Natural killer cell treated with Interleukin-12 subunit alpha and Interleukin-12 subunit beta and Interleukin-15 and Interleukin-18, amount 100 ng/mL, for 72 hours (primary cell): Measurements from ENCODE around the gene GPD1L. TPM values are rescaled to one million over a fixed set of nuclear protein-coding genes. Genes with fewer than 3 reads are reported as not detected.
"Not testable (repeated sequence)": the region's sequence is repeated elsewhere in the genome, so short reads cannot be mapped to it uniquely, and the experiment has no call there.

Source experiments
- ATAC-seq, 2 donors: fragments of 150-1000 bp; cut with Tn5 transposase in 1 of 2; sonication (Bioruptor Pico), chemical (Tn5 transposase) in 1 of 2; 2 replicates each; pipeline ENCODE4 v1.10.0; 2021
- DNase-seq: peaks from one replicate; pipeline ENCODE4 v3.0.0; 2022; ENCODE audit warnings: low spot score
- H3K27ac Mint-ChIP-seq, 2 donors: 1 replicate in 1 of 2; 2 replicates in 1 of 2; pipeline ENCODE4 v1.8.0; 2022; ENCODE audit warnings: mixed read lengths in 2 of 2, mild to moderate bottlenecking in 1 of 2, moderate library complexity in 1 of 2
- H3K27me3 Mint-ChIP-seq, 2 donors: 1 replicate in 1 of 2; 2 replicates in 1 of 2; pipeline ENCODE4 v1.8.0; 2022; ENCODE audit warnings: mixed read lengths in 2 of 2
- H3K36me3 Mint-ChIP-seq: one replicate; pipeline ENCODE4 v1.8.0; 2022; ENCODE audit warnings: mixed read lengths
- H3K4me1 Mint-ChIP-seq, 2 donors: 1 replicate in 1 of 2; 2 replicates in 1 of 2; pipeline ENCODE4 v1.8.0; 2022; ENCODE audit warnings: low read depth in 2 of 2, mixed read lengths in 2 of 2, mild to moderate bottlenecking in 1 of 2
- H3K4me3 Mint-ChIP-seq: one replicate; pipeline ENCODE4 v1.8.0; 2022; ENCODE audit warnings: mixed read lengths
- H3K9me3 Mint-ChIP-seq: 2 replicates; pipeline ENCODE4 v1.8.0; 2022; ENCODE audit warnings: mixed read lengths
- total RNA-seq, 2 donors: library from RNA; stranded (reverse); gene quantifications; one replicate each; pipeline ENCODE4 v1.2.3, GENCODE V29; 2022

GPD1L gene
- 10 to 100 TPM in 1 of 2 donors, 1 to 10 TPM in 1; 8.8 to 18.4 TPM for total RNA-seq

GRCh38 chr3:32106132-32106928 lies at the start of gene GPD1L:
GPD1L (plus strand) TSS chr3:32106620; CDS start chr3:32106712, 92 bp downstream.
- Mint-ChIP-seq H3K36me3 (peaks cover 10% of the 10 kb centered on the region), H3K4me1 (peaks cover 24% of the 10 kb centered on the region in 2 donors), H3K9me3 (peaks cover 8% of the 10 kb centered on the region), H3K27me3 (no peaks in the 10 kb centered on the region), H3K27ac (peak within 1 kb of the TSS; percentile 71 to 80), H3K4me3 (peak within 1 kb of the TSS; percentile 96)
- DNase-seq (peak; percentile 97), ATAC-seq (peak; percentile 100)

- not testable (repeated sequence) for DNase-seq, ATAC-seq, H3K4me1 Mint-ChIP-seq, H3K4me3 Mint-ChIP-seq, H3K27me3 Mint-ChIP-seq, H3K27ac Mint-ChIP-seq, H3K36me3 Mint-ChIP-seq, H3K9me3 Mint-ChIP-seq
Measured at GRCh38 chr3:32058465-32058864, 48.0 kb upstream of the GPD1L start.

- DNase-seq (no peak), ATAC-seq (no peak)
- Mint-ChIP-seq H3K27ac (no peak overlapping the region), H3K27me3 (peaks cover 0 to 13% of the 10 kb centered on the region in 2 donors), H3K4me3 (no peak overlapping the region), H3K9me3 (no peaks in the 10 kb centered on the region), H3K36me3 (no peaks in the 10 kb centered on the region), H3K4me1 (no peaks in the 10 kb centered on the region)
Measured at GRCh38 chr3:32062950-32063582, 43.4 kb upstream of the GPD1L start.

GRCh38 chr3:32066686-32067085 lies 39.7 kb upstream of the GPD1L start:
- H3K36me3 Mint-ChIP-seq, result no peaks in the 10 kb centered on the region
- no peaks in the 10 kb centered on the region for H3K4me1 Mint-ChIP-seq
- no peaks in the 10 kb centered on the region for H3K9me3 Mint-ChIP-seq
- H3K27me3 Mint-ChIP-seq, result peaks cover 5 to 14% of the 10 kb centered on the region in 2 donors
- DNase-seq (no peak), ATAC-seq (no peak)
- no peak overlapping the region for H3K27ac Mint-ChIP-seq
- H3K4me3 Mint-ChIP-seq, result no peak overlapping the region

- H3K4me3 Mint-ChIP-seq, H3K27me3 Mint-ChIP-seq, ATAC-seq, H3K4me1 Mint-ChIP-seq, H3K36me3 Mint-ChIP-seq, H3K9me3 Mint-ChIP-seq, DNase-seq, H3K27ac Mint-ChIP-seq: not testable (repeated sequence)
Measured at GRCh38 chr3:32074194-32074593, 32.2 kb upstream of the GPD1L start.

GRCh38 chr3:32076566-32076965 lies 29.9 kb upstream of the GPD1L start:
- Mint-ChIP-seq H3K4me3 (no peak overlapping the region), H3K27me3 (peaks cover 0 to 5% of the 10 kb centered on the region in 2 donors), H3K4me1 (peaks cover 0 to 6% of the 10 kb centered on the region in 2 donors), H3K27ac (no peak overlapping the region), H3K36me3 (no peaks in the 10 kb centered on the region), H3K9me3 (no peaks in the 10 kb centered on the region)
- DNase-seq, result no peak
- no peak for ATAC-seq

- DNase-seq (no peak), ATAC-seq (no peak)
- Mint-ChIP-seq H3K4me1 (peaks cover 0 to 6% of the 10 kb centered on the region in 2 donors), H3K36me3 (no peaks in the 10 kb centered on the region), H3K27me3 (peaks cover 0 to 10% of the 10 kb centered on the region in 2 donors), H3K27ac (no peak overlapping the region), H3K9me3 (no peaks in the 10 kb centered on the region), H3K4me3 (no peak overlapping the region)
Measured at GRCh38 chr3:32077260-32078084, 28.9 kb upstream of the GPD1L start.

GRCh38 chr3:32078085-32078634 lies 28.3 kb upstream of the GPD1L start:
- Mint-ChIP-seq H3K9me3 (no peaks in the 10 kb centered on the region), H3K27ac (no peak overlapping the region), H3K4me1 (peaks cover 0 to 6% of the 10 kb centered on the region in 2 donors), H3K27me3 (peaks cover 0 to 10% of the 10 kb centered on the region in 2 donors), H3K4me3 (no peak overlapping the region), H3K36me3 (no peaks in the 10 kb centered on the region)
- ATAC-seq, result no peak
- no peak for DNase-seq

- ATAC-seq, result no peak
Measured at GRCh38 chr3:32078864-32079263, 27.6 kb upstream of the GPD1L start.

GRCh38 chr3:32082721-32083120 lies 23.7 kb upstream of the GPD1L start:
- Mint-ChIP-seq H3K36me3 (no peaks in the 10 kb centered on the region), H3K27me3 (peaks cover 0 to 19% of the 10 kb centered on the region in 2 donors), H3K4me3 (no peak overlapping the region), H3K4me1 (peaks cover 0 to 6% of the 10 kb centered on the region in 2 donors), H3K27ac (no peak overlapping the region), H3K9me3 (no peaks in the 10 kb centered on the region)
- DNase-seq (no peak), ATAC-seq (no peak)

More at GRCh38 chr3:32078864-32079263, 27.6 kb upstream of the GPD1L start:
- H3K36me3 Mint-ChIP-seq, result no peaks in the 10 kb centered on the region
- no peak overlapping the region for H3K4me3 Mint-ChIP-seq
- peaks cover 0 to 14% of the 10 kb centered on the region in 2 donors for H3K27me3 Mint-ChIP-seq
- H3K4me1 Mint-ChIP-seq, result peaks cover 0 to 6% of the 10 kb centered on the region in 2 donors
- H3K27ac Mint-ChIP-seq, result no peak overlapping the region
- no peaks in the 10 kb centered on the region for H3K9me3 Mint-ChIP-seq
- no peak for DNase-seq

- Mint-ChIP-seq H3K27me3 (peaks cover 0 to 19% of the 10 kb centered on the region in 2 donors), H3K36me3 (no peaks in the 10 kb centered on the region), H3K4me3 (no peak overlapping the region), H3K4me1 (peaks cover 0 to 6% of the 10 kb centered on the region in 2 donors), H3K9me3 (peaks cover 3% of the 10 kb centered on the region), H3K27ac (no peak overlapping the region)
- DNase-seq (no peak), ATAC-seq (no peak)
Measured at GRCh38 chr3:32083702-32084270, 22.6 kb upstream of the GPD1L start.

- Mint-ChIP-seq H3K36me3 (no peaks in the 10 kb centered on the region), H3K4me1 (peaks cover 0 to 6% of the 10 kb centered on the region in 2 donors), H3K27me3 (peaks cover 4 to 19% of the 10 kb centered on the region in 2 donors), H3K9me3 (peaks cover 3% of the 10 kb centered on the region), H3K4me3 (no peak overlapping the region), H3K27ac (no peak overlapping the region)
- no peak for DNase-seq
- no peak for ATAC-seq
Measured at GRCh38 chr3:32084870-32085269, 21.6 kb upstream of the GPD1L start.

- DNase-seq, result no peak
- peaks cover 0 to 4% of the 10 kb centered on the region in 2 donors for H3K4me1 Mint-ChIP-seq
- H3K27ac Mint-ChIP-seq, result no peak overlapping the region
- H3K4me3 Mint-ChIP-seq, result no peak overlapping the region
- ATAC-seq, result no peak
- no peaks in the 10 kb centered on the region for H3K36me3 Mint-ChIP-seq
- peaks cover 3% of the 10 kb centered on the region for H3K9me3 Mint-ChIP-seq
- peaks cover 8 to 14% of the 10 kb centered on the region in 2 donors for H3K27me3 Mint-ChIP-seq
Measured at GRCh38 chr3:32086464-32086863, 20.0 kb upstream of the GPD1L start.
